ENCODE data around the gene DKKL1. TPM values are rescaled to one million over a fixed set of nuclear protein-coding genes. Genes with fewer than 3 reads are reported as not detected.

DKKL1 gene
- total and polyA plus RNA-seq, 10 donors = 0.57 to 1.1 (median 0.68) TPM; not detected in 6

DNA sequence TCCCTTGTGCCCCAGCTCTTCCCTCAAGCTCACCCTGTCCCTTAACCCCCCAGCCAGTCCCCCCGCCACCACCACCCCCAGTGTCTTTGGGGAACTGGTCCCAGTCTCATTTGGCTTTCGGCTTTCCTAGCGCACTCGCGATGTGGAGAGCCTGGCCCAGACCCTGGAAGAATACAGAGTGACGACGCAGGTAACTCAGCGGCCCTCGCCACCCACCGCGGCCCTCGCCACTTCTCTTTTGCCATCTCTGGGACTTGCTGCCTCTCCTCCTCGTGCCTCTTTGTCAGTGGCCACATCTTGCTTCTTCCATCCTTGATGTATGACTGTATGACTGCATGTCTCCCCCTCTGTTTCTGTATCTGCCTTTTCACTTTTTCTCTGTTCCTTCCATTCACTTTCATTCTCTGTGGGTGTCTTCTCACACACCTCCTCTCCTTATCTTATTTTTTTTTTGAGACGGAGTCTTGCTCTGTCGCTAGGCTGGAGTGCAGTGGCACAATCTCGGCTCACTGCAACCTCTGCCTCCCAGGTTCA is 43.9 kb downstream of the DKKL1 start:
- Histone ChIP-seq H3K27ac (no peak overlapping the region), H3K4me1 (peaks cover 5 to 37% (median 19%) of the 10 kb centered on the region in 6 donors), H3K27me3 (replicated peaks in 1 of 7) (no peaks in the 10 kb centered on the region), H3K4me3 (no peak overlapping the region), H3K9me3 (no peaks in the 10 kb centered on the region), H3K36me3 (no peaks in the 10 kb centered on the region)
- intact Hi-C loops (cut with DNase I; ENCODE audit: low total_unique reads) = no loop called here
- TF ChIP-seq POLR2AphosphoS5 (IDR thresholded peaks at IDR 0.05) (no peak), POLR2A (IDR thresholded peaks at IDR 0.05) (no peak)
- TF ChIP-seq, protein P1, sequence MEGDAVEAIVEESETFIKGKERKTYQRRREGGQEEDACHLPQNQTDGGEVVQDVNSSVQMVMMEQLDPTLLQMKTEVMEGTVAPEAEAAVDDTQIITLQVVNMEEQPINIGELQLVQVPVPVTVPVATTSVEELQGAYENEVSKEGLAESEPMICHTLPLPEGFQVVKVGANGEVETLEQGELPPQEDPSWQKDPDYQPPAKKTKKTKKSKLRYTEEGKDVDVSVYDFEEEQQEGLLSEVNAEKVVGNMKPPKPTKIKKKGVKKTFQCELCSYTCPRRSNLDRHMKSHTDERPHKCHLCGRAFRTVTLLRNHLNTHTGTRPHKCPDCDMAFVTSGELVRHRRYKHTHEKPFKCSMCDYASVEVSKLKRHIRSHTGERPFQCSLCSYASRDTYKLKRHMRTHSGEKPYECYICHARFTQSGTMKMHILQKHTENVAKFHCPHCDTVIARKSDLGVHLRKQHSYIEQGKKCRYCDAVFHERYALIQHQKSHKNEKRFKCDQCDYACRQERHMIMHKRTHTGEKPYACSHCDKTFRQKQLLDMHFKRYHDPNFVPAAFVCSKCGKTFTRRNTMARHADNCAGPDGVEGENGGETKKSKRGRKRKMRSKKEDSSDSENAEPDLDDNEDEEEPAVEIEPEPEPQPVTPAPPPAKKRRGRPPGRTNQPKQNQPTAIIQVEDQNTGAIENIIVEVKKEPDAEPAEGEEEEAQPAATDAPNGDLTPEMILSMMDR (IDR thresholded peaks at IDR 0.05 in 8 of 11, conservative IDR thresholded peaks at IDR 0.05 in 3 of 11) = no peak
- DNase-seq = no peak
- WGBS, 5 donors = 86 to 93% (median 90%) methylated on average over 16 of the region's 16 CpGs

DNA sequence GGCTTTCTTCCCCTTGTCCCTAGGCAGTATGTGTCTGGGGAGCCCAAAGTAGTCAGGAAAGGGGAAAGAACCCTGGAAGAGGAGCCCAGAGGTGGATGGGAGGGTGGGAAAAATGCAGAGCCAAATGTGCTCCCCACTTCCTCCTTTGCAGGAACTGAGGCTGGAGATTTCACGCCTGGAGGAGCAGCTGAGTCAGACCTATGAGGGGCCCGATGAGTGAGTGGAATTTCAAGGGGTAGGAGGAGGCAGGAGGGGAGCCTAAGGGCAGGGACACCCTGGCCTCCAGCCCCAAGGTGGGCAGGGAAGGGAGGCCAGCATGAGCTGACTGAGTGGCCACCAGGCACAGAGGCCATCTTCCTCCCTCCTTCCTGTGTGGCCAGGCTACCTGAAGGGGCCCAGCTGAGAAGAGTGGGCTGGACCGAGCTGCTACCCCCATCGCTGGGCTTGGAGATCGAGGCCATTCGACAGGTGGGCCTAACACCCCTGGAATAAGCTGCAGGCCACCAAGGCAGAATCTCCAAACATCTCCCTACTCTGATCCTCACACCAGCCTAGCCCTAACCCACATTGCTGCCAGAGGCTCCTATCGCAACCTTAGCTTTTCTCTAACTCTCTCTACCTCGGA is 45.3 kb downstream of the DKKL1 start:
- Histone ChIP-seq H3K4me1 (peaks cover 5 to 34% (median 24%) of the 10 kb centered on the region in 6 donors), H3K36me3 (no peaks in the 10 kb centered on the region), H3K4me3 (no peak overlapping the region), H3K27me3 (replicated peaks in 1 of 7) (no peaks in the 10 kb centered on the region), H3K9me3 (no peaks in the 10 kb centered on the region), H3K27ac (peak overlapping the region in 4 of 8 donors; percentile 35 to 65 (median 45))
- TF ChIP-seq POLR2AphosphoS5 (IDR thresholded peaks at IDR 0.05) (no peak), POLR2A (IDR thresholded peaks at IDR 0.05) (no peak)
- TF ChIP-seq, protein P1 (IDR thresholded peaks at IDR 0.05 in 8 of 11, conservative IDR thresholded peaks at IDR 0.05 in 3 of 11) = no peak
- intact Hi-C loops (cut with DNase I; ENCODE audit: low total_unique reads) = no loop called here
- 73 to 78% (median 77%) methylated on average over 7 to 8 of the region's 8 CpGs for WGBS, 5 donors
- DNase-seq = no peak

DNA sequence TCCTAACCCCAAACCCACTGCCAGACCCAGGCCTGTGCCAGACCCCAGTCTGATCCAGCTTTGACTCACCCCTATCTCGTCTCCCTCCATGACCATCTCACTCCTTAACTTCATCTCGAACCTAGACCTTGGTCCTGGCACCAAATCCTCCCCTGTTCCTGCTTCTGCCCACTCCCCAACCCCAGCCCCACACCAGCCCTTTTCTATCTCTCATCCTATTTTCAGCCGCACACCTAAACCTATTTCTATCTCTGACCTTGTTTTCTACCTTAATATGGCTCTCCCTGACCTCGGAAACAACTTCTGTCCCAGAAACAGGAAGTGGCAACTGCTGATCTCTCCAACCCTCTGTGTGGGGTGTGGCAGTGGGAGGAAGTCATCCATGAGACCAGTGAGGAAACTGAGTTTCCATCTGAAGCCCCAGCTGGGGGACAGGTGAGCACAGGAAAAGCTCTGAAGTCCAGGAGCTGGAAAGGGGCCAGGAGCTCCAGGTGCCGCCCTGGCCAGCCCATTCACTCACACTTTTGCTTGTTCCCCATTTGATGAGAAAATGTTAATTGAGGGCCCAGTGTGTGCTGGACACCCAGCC is 45.9 kb downstream of the DKKL1 start:
- 41 to 50% (median 48%) methylated on average over 5 of the region's 5 CpGs for WGBS, 5 donors
- Histone ChIP-seq H3K4me3 (peak overlapping the region in 1 of 8 donors; percentile 1), H3K27me3 (replicated peaks in 1 of 7) (no peaks in the 10 kb centered on the region), H3K36me3 (no peaks in the 10 kb centered on the region), H3K27ac (peak overlapping the region in 4 of 8 donors; percentile 35 to 65 (median 45)), H3K9me3 (no peaks in the 10 kb centered on the region), H3K4me1 (peaks cover 5 to 31% (median 24%) of the 10 kb centered on the region in 6 donors)
- peak in 1 of 3 donors; percentile 40 for TF ChIP-seq POLR2AphosphoS5 (IDR thresholded peaks at IDR 0.05)
- TF ChIP-seq, protein P1 (IDR thresholded peaks at IDR 0.05 in 8 of 11, conservative IDR thresholded peaks at IDR 0.05 in 3 of 11) = no peak
- no peak for DNase-seq
- intact Hi-C loops (cut with DNase I; ENCODE audit: low total_unique reads) = no loop called here

DNA sequence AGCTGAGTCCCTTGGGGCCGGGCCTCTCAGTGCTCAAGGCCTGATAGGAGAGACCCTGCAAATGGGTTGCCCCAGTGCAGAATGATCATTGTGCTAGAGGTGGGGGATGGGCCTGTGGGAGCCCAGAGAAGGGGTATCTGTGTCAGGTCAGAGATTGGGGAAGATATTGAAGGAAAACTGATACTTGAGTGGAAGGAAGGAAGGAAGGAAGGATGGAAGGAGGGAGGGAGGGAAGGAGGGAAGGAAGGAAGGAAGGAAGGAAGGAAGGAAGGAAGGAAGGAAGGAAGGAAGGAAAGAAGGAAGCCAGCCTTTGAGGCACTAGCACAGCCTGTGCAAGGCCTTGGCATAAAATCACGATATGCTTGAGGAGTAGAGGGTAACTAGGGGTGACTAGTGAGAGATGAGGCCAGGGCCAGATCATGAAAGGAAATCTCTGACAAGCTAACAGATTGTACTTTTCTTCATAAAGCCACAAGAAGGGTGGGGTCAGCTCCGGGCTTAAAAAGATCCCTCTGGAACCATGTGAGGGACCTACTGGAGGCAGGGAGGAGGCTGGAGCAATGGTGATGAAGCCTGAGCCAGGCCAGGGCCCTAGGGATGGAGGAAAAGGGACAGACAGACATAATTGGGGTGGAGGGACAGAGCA is 48.1 kb downstream of the DKKL1 start:
- H3K4me3 ChIP-seq = no peak overlapping the region
- H3K4me1 ChIP-seq = peaks cover 5 to 31% (median 24%) of the 10 kb centered on the region in 6 donors
- intact Hi-C loops (cut with DNase I; ENCODE audit: low total_unique reads) = no loop called here
- peak; percentile 41 for DNase-seq
- H3K27ac ChIP-seq = no peak overlapping the region
- no peak for TF ChIP-seq POLR2A (IDR thresholded peaks at IDR 0.05)
- no peak for TF ChIP-seq POLR2AphosphoS5 (IDR thresholded peaks at IDR 0.05)
- TF ChIP-seq, protein P1 (IDR thresholded peaks at IDR 0.05 in 8 of 11, conservative IDR thresholded peaks at IDR 0.05 in 3 of 11) = no peak
- no peaks in the 10 kb centered on the region for H3K9me3 ChIP-seq
- WGBS, 5 donors = 57 to 79% (median 73%) methylated on average over 3 of the region's 3 CpGs
- no peaks in the 10 kb centered on the region for H3K36me3 ChIP-seq
- peaks cover 0 to 8% (median 0%) of the 10 kb centered on the region in 7 donors for H3K27me3 ChIP-seq (replicated peaks in 1 of 7)

Measured in spleen (tissue), 11 donors.